ENCODE results near the gene CASP10.
A peak's percentile ranks its signal among the peaks of the same experiment; 100 is the strongest.
"Not testable (repeated sequence)": the region's sequence is repeated elsewhere in the genome, so short reads cannot be mapped to it uniquely, and the experiment has no call there.

CASP10 gene

GRCh38 chr2:201156036-201156435 is 26.9 kb upstream of the CASP10 start:
- DNase-seq, result no peak

GRCh38 chr2:201156640-201157039 is 26.3 kb upstream of the CASP10 start:
- DNase-seq, result no peak

GRCh38 chr2:201157694-201158093 is 25.2 kb upstream of the CASP10 start:
- DNase-seq, result no peak

DNA sequence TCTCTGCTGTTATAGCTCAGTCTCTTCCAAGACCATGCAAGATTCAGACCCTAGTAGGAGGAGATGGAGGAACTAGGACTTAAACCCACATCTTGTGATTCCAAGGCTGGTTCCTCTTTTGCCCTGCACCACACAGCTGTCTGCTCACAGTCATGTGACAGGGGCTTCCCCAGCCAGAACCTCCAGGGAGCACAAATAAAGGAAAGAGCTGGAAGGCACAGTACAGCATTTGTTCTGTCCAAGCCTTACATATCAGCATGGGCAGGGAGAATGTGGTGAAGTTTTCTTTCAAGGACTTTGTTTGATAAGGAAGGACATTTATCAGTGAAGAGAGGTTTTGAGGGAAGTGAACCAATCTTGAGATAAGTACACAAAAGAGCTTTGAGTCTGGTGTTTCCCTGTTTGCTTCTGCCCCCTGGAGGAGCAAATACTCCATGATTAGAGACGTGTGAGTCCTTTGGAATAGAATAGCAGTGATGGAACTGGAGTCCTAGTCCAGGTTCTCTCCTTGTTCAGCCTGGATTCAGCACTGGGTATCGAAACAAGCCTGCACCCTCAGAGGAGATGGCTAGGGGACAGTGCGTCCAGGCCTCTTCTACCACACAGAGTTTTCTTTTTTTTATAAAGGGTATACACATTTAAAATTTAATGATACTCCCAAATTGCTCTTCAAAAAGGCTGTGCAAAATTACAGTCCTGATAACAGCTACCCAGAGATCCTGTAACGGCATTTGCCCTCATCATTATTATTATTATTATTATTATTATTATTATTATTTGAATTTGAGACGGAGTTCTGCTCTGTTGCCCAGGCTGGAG is 24.6 kb upstream of the CASP10 start:
- DNase-seq, result peak; percentile 99

DNA sequence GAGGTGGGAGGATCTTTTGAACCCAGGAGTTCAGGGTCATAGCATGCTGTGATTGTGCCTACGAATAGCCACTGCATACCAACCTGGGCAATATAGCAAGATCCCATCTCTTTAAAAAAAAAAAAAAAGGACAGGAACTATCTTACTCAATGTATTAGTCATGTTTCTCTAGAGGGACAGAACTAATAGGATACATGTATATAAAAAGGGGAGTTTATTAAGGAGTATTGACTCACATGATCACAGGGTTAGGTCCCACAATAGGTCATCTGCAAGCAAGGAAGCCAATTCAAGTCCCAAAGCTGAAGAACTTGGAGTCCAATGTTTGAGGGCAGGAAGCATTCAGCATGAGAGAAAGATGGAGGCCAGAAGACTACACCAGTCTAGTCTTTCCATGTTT is 18.8 kb upstream of the CASP10 start:
- no peak for DNase-seq

GRCh38 chr2:201167546-201167945 is 15.4 kb upstream of the CASP10 start:
- DNase-seq, result no peak

DNA sequence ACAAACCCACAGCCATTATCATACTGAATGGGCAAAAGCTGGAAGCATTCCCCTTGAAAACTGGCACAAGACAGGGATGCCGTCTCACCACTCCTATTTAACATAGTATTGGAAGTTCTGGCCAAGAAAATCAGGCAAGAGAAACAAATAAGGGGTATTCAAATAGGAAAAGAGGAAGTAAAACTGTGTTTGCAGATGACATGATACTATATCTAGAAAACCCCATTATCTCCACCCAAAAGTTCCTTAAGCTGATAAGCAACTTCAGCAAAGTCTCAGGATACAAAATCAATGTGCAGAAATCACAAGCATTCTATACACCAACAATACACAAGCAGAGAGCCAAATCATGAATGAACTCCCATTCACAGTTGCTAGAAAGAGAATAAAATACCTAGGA is 14.4 kb upstream of the CASP10 start:
- not testable (repeated sequence) for DNase-seq

GRCh38 chr2:201171259-201171814 is 11.6 kb upstream of the CASP10 start:
- DNase-seq, result no peak

GRCh38 chr2:201172279-201172678 is 10.7 kb upstream of the CASP10 start:
- no peak for DNase-seq

- DNase-seq, result no peak
Observed at GRCh38 chr2:201174687-201175086, 8.3 kb upstream of the CASP10 start.

DNA sequence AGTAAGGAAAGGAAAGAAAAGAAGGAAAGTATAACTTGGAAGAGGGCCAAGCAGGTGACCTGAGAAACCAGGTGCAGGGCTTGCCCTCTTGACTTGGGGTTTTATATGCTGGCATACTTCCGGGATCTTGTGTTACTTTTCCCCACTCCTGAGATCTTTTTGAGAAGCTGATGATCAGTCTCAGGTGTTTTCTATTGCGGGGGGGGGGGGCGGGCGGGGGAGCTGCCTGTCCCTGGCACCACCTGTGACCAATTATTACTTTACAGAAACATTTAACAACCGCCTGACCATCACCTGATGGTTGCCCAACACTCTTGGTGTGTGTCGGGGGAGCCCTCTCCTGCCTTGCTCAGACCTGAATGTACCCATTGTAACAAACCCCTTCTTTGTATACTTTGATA is 6.9 kb upstream of the CASP10 start:
- no peak for DNase-seq

DNA sequence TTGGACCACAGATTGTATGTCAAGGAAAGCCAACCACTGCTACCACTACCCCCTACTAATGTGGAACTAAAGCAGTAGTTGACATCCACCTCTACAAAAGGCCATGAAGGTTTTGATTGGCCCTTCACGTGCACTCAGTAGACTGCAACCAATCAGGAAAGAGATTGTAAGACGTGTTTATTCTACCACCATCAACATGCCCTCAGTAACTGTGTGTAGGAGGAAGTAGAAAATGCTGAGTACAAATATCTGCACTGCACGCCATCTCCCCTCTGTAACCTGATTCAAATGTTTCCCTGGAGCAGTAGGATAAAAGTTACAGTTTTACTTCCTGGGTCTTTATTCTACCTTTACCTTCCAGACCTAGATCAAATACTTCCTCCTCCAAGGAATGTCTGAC is 2.9 kb upstream of the CASP10 start:
- no peak for DNase-seq

DNA sequence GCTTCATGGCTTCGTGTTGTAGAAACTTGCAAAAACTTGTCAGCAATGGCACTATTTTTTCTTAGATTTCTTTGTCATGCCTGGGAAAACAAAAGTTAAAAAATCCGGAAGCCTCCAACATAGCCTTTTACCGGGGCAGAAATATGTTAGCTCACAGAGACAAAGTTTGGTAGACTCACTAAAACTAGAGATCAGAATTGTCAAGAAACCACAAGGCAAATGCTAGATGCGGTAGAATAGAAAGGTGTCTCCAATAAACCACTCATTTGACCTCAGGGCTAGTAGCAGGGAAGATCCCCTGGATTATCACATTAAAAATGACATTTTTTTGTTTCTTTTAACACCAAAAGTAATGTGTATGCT is 405 bp downstream of the CASP10 start:
- no peak for DNase-seq

DNA sequence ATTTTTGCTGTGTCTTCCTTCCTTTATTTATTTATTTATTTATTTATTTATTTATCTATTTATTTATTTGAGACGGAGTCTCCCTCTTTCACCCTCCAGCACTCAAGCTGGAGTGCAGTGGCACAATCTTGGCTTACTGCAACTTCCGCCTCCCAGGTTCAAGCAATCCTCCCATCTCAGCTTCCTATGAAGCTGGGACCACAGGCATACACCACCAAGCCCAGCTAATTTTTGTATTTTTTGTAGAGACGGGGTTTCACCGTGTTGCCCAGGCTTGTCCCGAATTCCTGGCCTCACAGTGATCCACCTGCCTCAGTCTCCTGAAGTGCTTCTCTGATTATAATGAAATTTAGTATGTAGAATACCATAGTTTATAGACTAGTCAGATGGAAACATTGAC is 894 bp downstream of the CASP10 start:
- peak; percentile 52 for DNase-seq

DNA sequence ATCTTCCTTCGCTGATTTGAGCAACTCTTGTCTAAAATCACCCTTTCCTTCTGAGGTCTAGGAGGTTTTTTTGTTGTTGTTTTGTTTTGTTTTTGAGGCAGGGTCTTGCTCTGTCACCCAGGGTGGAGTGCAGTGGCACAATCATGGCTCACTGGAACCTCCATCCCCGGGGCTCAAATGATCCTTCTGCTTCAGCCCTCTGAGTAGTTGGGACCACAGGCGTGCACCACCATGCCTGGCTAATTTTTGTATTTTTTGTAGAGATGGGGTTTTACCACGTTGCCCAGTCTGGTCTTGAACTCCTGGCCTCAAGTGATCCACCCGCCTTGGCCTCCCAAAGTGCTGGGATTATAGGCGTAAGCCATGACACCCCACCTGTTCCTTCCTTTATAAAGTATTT is 1.3 kb downstream of the CASP10 start:
- DNase-seq, result not testable (repeated sequence)

DNA sequence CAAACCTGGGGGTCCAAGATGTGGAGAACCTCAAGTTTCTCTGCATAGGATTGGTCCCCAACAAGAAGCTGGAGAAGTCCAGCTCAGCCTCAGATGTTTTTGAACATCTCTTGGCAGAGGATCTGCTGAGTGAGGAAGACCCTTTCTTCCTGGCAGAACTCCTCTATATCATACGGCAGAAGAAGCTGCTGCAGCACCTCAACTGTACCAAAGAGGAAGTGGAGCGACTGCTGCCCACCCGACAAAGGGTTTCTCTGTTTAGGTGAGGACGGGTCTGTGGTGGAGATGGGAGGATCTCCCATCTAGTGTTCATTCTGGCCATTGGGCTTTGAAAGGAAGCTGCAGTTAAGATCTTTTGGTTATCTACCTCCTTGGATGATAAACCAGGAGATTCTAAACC is 2.9 kb downstream of the CASP10 start:
- DNase-seq, result no peak

- no peak for DNase-seq
Observed at GRCh38 chr2:201186982-201187381, 4.0 kb downstream of the CASP10 start.

DNA sequence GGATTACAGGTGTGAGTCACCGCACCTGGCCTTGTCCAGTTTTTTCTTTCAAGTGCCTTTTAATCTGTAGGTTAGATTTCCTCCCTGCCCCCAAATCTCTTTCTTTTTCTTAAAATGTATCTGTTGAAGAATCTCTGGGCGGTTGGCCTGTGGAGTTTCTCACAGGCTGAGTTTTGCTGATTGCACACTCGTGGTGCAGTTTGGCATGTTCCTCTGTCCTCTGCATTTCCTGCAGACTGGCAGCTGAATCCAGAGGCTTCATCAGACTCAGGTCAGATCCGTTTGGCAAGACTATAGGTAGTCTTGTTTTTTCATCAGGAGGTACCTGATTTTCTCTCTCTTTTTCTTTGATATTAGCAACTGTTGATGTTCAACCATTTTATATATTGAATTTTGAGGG is 5.5 kb downstream of the CASP10 start:
- peak; percentile 36 for DNase-seq

DNA sequence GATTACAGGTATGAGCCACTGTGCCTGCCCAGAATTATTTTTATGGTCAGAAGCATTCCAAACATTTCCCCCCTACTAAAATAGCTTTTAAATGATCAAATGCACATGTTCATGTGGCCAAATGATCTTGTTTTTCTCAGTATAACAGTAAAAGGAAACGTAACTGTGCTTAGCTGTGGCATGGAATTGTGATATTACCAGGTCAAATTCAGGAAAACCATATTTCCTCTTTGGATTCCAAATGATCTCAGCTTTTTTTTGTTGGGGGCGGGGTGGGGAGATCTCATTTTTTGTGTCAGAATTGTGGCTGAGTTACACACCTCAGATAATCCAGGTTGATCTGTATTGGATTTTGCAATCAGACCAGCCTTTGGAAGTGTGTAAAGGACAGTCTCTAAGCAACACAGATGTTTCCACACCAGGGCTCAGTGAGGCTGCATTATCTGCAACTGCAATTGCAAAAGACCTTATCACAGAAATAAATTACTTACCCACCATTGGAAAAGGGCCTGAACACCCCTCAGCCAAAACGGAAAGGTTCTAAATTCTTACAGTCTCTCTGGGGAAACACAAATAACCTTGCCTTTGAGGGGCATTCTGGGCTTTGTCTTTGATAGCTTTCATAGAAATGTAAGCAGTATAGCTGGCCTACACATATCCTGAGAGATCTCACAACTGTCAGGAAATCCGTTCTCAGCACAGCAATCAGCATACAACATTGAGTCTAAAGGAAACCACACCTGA is 8.4 kb downstream of the CASP10 start:
- peak; percentile 61 for DNase-seq

DNA sequence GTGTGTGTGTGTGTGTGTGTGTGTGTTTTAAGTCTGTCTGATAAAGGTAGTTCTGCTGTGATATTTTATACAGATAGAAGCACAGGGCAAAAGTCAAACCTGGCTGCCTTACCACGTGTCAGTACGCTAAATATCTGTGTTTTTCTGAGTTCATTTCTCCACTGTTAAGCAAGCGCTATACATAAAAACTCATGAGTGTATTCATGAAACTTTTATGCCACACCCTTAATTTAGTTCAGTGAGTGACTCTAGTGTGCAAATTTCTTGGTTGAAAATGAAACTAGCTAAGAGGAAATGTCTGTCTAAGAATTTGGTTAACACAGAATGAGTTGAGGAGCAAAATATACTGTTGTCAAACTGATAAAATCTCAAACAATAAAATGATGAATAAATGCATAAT is 11.2 kb downstream of the CASP10 start:
- DNase-seq, result peak; percentile 38

- DNase-seq, result no peak
Observed at GRCh38 chr2:201195331-201195730, 12.4 kb downstream of the CASP10 start.

DNA sequence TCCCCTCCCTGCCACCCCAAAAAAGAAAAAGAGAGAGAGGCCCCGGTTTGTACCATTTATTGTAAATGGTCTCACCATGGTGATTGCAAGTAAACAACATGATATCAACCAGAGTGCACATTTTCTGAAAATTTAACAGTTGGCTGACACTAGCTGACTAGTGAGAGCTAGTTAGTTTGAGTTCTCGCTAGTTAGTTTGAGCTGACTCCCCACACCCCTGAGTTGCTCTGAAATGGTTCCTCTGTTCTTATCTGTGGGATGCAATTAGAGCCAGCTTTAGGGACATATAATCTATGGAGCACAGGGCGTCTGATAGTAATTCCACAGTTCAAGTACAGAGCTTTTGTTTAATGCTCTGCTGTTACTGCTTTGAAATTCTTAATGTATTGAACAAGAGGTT is 13.1 kb downstream of the CASP10 start:
- peak; percentile 85 for DNase-seq

DNA sequence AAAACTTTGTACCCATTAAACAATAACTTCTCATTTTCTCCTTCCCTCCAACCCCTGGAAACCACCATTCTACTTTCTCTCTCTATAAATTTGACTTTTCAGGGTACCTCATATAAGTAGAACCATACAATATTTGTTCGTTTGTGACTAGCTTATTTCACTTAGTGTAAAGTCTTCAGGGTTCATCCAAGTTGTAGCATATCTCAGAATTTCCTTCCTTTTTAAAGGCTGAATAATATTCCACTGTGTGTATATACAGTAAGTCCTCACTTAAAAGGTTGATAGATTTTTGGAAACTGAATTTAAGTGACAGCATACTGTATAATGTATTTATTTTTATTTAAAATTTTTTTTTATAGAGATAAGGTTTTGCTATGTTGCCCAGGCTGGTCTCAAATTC is 13.9 kb downstream of the CASP10 start:
- DNase-seq, result no peak

GRCh38 chr2:201197781-201198180 is 14.8 kb downstream of the CASP10 start:
- no peak for DNase-seq

All from hematopoietic multipotent progenitor cell treated with erythropoietin and hydrocortisone succinate and interleukin-3 and kit ligand, for 8 days (in vitro differentiated cells).